Ovary (tissue), 10 donors: ENCODE data around the gene PSMD13. TPM values are rescaled to one million over a fixed set of nuclear protein-coding genes. Genes with fewer than 3 reads are reported as not detected.
"Not testable (repeated sequence)": the region's sequence is repeated elsewhere in the genome, so short reads cannot be mapped to it uniquely, and the experiment has no call there.

Experiments used
- DNase-seq, 5 donors: peaks; one replicate each; pipeline ENCODE4 v3.0.0-alpha.2; 2019 to 2020
- H3K27ac ChIP-seq, 2 donors: fragments of 200-600 bp; one replicate each; pipeline versions ENCODE4 v1.5.1 to v1.8.0; 2019 to 2022
- H3K27me3 ChIP-seq: fragments of 200-600 bp; one replicate; pipeline ENCODE4 v1.8.0; 2022
- H3K36me3 ChIP-seq: fragments of 200-600 bp; sonication (generic); one replicate; pipeline ENCODE4 v1.5.1; 2019
- H3K4me1 ChIP-seq: one replicate; pipeline ENCODE4 v1.8.1; 2013; ENCODE audit warnings: mild to moderate bottlenecking, moderate library complexity; ENCODE audit not compliant: insufficient read depth
- H3K4me3 ChIP-seq: fragments of 200-600 bp; sonication (generic); one replicate; pipeline ENCODE4 v1.5.1; 2017
- H3K9me3 ChIP-seq, 2 donors: fragments of 200-600 bp in 1 of 2; sonication (generic) in 1 of 2; one replicate each; pipeline versions ENCODE4 v1.5.1 to v1.8.1; 2013 to 2019; ENCODE audit warnings: mild to moderate bottlenecking in 1 of 2, moderate library complexity in 1 of 2
- EP300 ChIP-seq: sonication (generic); formaldehyde crosslinking; IDR thresholded peaks from one replicate; pipeline ENCODE4 v1.6.1; 2017; ENCODE audit warnings: antibody characterized with exemption
- POLR2A ChIP-seq: fragments of 450-650 bp; IDR thresholded peaks from one replicate; pipeline ENCODE4 v1.6.1; 2017; ENCODE audit warnings: antibody characterized with exemption, mild to moderate bottlenecking, moderate library complexity
- WGBS, 3 donors: extraction: QIAGEN DNeasy Blood & Tissue Kit in 1 of 3; methylation state at CpG; one replicate each; pipeline versions ENCODE4 v1.1.5 to v1.1.7; 2013 to 2017; 5-methylcytosine and 5-hydroxymethylcytosine counted together
- intact Hi-C, 4 donors: fragments of 100-400 bp; cut with DNase I; formaldehyde crosslinking; loops; one replicate each; pipeline versions ENCODE4 v1.11.0 to v1.15.1; 2022 to 2023
- long read RNA-seq, 3 donors: library from polyadenylated mRNA in 2 of 3; unstranded in 2 of 3; transcript quantifications; one replicate each; pipeline ENCODE4 v2.0.0 and lab custom pipeline, GENCODE V29; 2021 to 2026
- polyA plus RNA-seq, 2 donors: library from polyadenylated mRNA; stranded (reverse); fragments of 200-250 nt in 1 of 2; fragments of 350-450 nt in 1 of 2; fragmentation: Illumina TruSeq in 1 of 2; extraction: RNeasy Lipid Tissue Mini Kit (QIAGEN cat#74804) in 1 of 2; gene quantifications; one replicate each; pipeline ENCODE4 v1.2.3, GENCODE V29; 2013 to 2014
- total RNA-seq, 7 donors: library from RNA; depleted of rRNA in 2 of 7; stranded (reverse); fragments of >200 nt in 2 of 7; fragmentation: NEBNext Ultra II Directional in 3 of 7; extraction: Animal tissue kit (Norgen Biotek cat#: 25700) in 3 of 7; gene quantifications; one replicate each; pipeline versions ENCODE4 v1.1.0 to v1.2.4, GENCODE V29; 2016 to 2023
- TF ChIP-seq, protein P1 (sequence below), 3 donors: fragments of 450-650 bp in 2 of 3; fragments of 200-600 bp in 1 of 3; IDR thresholded peaks; one replicate each; pipeline versions ENCODE4 v1.5.1 to v1.8.0; 2016 to 2022; ENCODE audit warnings: antibody characterized with exemption in 3 of 3, mild to moderate bottlenecking in 1 of 3
- donor health status: DM: no; HTN: no; CAD: no; lungs with moderate emphysema.
- donor health status: DM: no; HTN: no; CAD: no.
- donor health status: Bipolar disorder and iron deficiency.
- donor health status: DM: yes; HTN: yes; CAD: no.
- donor health status: DM: no; HTN: no; CAD: no.
- donor health status: DM: yes; HTN: yes; CAD: no.

Gene PSMD13
- total RNA-seq (10 to 100 TPM; 66.2 to 80.1 (median 75.8) TPM), polyA plus RNA-seq (10 to 100 TPM; 74.9 to 88.9 TPM)
- long read RNA-seq, donor 1, transcript PSMD13-204 (12 exons, 1,632 nt) = minor isoform, 13 of 542 reads
- long read RNA-seq, donor 1, transcript PSMD13-212 (13 exons, 1,991 nt) = major isoform, 469 of 542 reads
- long read RNA-seq, donor 1, transcript PSMD13-202 (12 exons, 1,489 nt) = minor isoform, 8 of 542 reads
- long read RNA-seq, donor 1, partial matches to known transcripts = 9 of 542 reads
- long read RNA-seq, donor 1, other reads (novel, unspliced or antisense) = 39 of 542 reads
- long read RNA-seq, donor 2, transcript PSMD13-207 (1 exons, 2,200 nt) = minor isoform, 6 of 72 reads
- long read RNA-seq, donor 2, transcript PSMD13-212 (13 exons, 1,991 nt) = major isoform, 53 of 72 reads
- long read RNA-seq, donor 2, partial matches to known transcripts = 9 of 72 reads
- long read RNA-seq, donor 2, other reads (novel, unspliced or antisense) = 0 of 72 reads
- long read RNA-seq, donor 3, transcript PSMD13-212 (13 exons, 1,991 nt) = major isoform, 64 of 92 reads
- long read RNA-seq, donor 3, transcript PSMD13-207 (1 exons, 2,200 nt) = minor isoform, 12 of 92 reads
- long read RNA-seq, donor 3, partial matches to known transcripts = 2 of 92 reads
- long read RNA-seq, donor 3, other reads (novel, unspliced or antisense) = 10 of 92 reads

- Histone ChIP-seq H3K27ac (peak within 1 kb of the TSS; percentile 57 to 90), H3K4me1 (peaks cover 8% of the 10 kb centered on the region), H3K27me3 (no peaks in the 10 kb centered on the region), H3K36me3 (no peaks in the 10 kb centered on the region), H3K4me3 (peak within 1 kb of the TSS; percentile 88), H3K9me3 (no peaks in the 10 kb centered on the region)
- TF ChIP-seq, protein P1, sequence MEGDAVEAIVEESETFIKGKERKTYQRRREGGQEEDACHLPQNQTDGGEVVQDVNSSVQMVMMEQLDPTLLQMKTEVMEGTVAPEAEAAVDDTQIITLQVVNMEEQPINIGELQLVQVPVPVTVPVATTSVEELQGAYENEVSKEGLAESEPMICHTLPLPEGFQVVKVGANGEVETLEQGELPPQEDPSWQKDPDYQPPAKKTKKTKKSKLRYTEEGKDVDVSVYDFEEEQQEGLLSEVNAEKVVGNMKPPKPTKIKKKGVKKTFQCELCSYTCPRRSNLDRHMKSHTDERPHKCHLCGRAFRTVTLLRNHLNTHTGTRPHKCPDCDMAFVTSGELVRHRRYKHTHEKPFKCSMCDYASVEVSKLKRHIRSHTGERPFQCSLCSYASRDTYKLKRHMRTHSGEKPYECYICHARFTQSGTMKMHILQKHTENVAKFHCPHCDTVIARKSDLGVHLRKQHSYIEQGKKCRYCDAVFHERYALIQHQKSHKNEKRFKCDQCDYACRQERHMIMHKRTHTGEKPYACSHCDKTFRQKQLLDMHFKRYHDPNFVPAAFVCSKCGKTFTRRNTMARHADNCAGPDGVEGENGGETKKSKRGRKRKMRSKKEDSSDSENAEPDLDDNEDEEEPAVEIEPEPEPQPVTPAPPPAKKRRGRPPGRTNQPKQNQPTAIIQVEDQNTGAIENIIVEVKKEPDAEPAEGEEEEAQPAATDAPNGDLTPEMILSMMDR (IDR thresholded peaks at IDR 0.05) = peak in 1 of 3 donors; percentile 35
- TF ChIP-seq EP300 = no peak
- peak; percentile 58 for TF ChIP-seq POLR2A
- peak; percentile 80 to 90 (median 83) for DNase-seq
- WGBS, 3 donors = 2 to 4% (median 2%) methylated on average over 35 to 62 of the region's 62 CpGs
- intact Hi-C loops = loop anchor here in 3 of 4 donors (2.0 to 10.0 kb wide), 3 partner anchors 30 to 210 kb away; partner anchors contain the start of genes BET1L (in 1 of the 3), IFITM2 (in 1 of the 3) and RIC8A (in 1 of the 3)
Measured at GRCh38 chr11:236774-237767, at the start of gene PSMD13. TSS of gene PSMD13 (plus strand) at chr11:236976. CDS start at chr11:237050, 74 bp downstream.

DNA sequence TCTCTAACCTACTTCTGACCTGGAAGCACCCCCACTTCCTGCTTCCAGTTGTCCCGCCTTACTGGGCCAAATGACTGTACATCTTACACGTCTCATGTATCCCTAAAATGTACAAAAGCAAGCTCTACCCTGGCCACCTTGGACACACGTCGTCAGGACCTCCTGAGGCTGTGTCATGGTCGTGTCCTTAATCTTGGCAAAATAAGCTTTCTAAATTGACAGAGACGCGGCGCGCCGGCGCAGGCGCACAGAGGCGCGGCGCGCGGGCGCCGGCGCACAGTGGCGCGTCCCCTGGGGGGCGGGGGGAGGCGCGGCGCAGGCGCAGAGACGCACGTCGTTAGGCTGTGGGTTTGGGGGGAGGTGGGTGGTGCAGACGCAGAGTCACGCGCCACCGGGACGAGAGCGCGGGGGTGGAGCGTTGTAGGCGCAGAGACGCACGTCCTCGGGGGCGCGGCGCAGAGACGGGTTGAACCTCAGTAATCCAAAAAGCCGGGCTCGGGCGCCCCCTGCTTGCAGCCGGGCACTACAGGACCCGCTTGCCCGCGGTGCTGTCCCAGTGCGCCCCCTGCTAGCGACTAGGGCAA lies 47.5 kb upstream of the PSMD13 start:
- H3K27me3 ChIP-seq, H3K4me1 ChIP-seq, H3K4me3 ChIP-seq, intact Hi-C loops, H3K9me3 ChIP-seq, H3K36me3 ChIP-seq, H3K27ac ChIP-seq: not testable (repeated sequence)
- DNase-seq = peak in 3 of 5 donors; percentile 13 to 50 (median 18)
- 82 to 83% (median 83%) methylated on average over 40 to 51 of the region's 55 CpGs for WGBS, 3 donors

- H3K4me3 ChIP-seq, H3K27me3 ChIP-seq, intact Hi-C loops, H3K4me1 ChIP-seq, H3K9me3 ChIP-seq, H3K27ac ChIP-seq, H3K36me3 ChIP-seq: not testable (repeated sequence)
- peak in 4 of 5 donors; percentile 18 to 50 (median 25) for DNase-seq
- WGBS, 3 donors = 57 to 64% (median 63%) methylated on average over 9 to 10 of the region's 25 CpGs
Measured at GRCh38 chr11:189843-190311, 46.9 kb upstream of the PSMD13 start.

DNA sequence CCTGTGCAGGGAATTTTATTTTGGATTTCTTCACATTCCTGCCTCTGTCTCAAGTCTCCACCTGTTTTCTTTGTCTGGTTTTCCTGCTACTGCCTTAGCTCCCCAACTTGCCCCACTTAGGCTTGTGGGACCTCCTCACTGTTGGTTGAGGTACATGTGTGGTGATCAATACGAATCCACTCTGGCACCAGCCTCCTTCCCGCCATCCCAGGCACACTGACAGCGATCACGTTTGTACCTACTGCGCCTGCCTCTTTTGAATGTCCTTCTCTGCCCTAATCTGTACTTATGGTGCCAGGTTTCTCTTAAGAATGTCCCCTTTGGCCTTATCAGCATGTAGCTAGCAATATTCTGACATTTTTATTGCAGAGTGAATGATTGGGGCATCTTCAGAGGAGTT lies 46.2 kb upstream of the PSMD13 start:
- H3K36me3 ChIP-seq, H3K27me3 ChIP-seq, intact Hi-C loops, H3K9me3 ChIP-seq, DNase-seq, H3K27ac ChIP-seq, H3K4me1 ChIP-seq, H3K4me3 ChIP-seq: not testable (repeated sequence)
- 72 to 79% (median 77%) methylated on average over 5 of the region's 5 CpGs for WGBS, 3 donors

DNA sequence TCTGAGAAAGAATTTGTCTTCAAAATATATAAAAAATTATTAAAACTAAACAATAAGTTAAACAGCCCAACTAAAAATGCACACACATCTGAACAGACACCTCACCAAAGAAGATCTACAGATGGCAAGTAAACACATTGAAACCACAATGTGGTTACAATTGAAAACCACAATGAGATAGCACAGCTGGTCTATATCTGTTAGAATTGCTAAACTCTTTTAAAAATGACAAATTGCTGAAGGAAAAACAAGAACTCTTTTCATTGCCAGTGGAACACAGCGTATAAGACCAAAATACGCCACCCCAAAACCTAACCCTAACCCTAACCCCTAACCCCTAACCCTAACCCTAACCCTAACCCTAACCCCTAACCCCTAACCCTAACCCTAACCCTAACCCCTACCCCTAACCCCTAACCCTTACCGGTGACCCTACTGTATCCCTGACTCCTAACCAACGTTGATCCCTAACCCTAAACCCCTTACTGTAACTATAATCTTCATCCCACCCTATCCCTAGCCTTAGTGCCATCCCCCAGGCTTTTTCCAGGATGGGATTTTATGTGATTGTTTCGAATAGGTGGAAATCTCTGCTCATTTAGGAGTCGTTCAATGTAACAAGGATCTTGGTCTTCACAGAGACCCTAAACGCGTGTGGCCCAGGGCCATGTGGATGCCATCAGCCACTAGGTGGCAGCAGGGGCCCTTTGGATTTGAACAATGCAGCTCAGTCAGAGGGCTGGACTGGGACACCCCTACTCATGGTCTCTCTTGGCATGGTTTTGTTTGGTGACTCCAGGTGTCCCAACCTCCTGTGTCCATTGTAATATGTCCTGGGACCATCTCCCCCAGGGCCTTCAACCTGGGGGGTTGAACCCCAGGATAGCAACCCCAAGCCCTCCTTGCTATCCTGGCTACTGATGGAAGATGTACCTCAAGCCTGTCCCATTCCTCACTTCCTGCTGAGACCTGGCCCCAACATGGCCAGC lies 45.0 kb upstream of the PSMD13 start:
- H3K36me3 ChIP-seq, H3K4me1 ChIP-seq, H3K9me3 ChIP-seq, H3K27me3 ChIP-seq, H3K4me3 ChIP-seq, H3K27ac ChIP-seq, intact Hi-C loops: not testable (repeated sequence)
- TF ChIP-seq, protein P1 (IDR thresholded peaks at IDR 0.05) = peak in 2 of 3 donors; percentile 10 to 32
- DNase-seq = peak in 4 of 5 donors; percentile 15 to 56 (median 31)
- 21 to 39% (median 30%) methylated on average over 5 to 7 of the region's 8 CpGs for WGBS, 3 donors

DNA sequence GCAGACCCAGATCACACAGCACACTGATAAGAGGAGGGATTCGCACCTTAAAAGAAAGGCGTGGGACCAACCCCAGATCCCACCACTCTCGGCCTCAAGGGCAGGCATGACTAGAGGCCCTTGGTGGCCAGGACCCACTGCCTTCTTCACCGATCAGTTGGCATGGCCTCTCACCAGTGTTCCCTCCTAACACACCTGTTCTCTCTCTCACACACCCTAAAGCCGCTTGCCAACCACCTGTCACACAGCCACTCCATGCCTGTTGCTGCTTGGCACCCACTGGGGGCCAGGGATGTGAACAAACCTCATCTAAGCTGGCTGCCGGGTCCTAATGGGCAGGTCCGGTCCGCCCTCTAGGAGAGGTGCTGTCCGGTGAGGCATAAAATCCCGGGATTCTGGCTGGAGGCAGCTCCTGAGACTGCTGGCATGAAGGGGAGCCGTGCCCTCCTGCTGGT lies 44.1 kb upstream of the PSMD13 start, which contains the start of gene SCGB1C1:
TSS of gene SCGB1C1 (plus strand) at position 405 of the 455 bp plus-strand sequence. CDS start at position 427, 22 bp downstream.
- H3K9me3 ChIP-seq, H3K4me3 ChIP-seq, intact Hi-C loops, DNase-seq, H3K27ac ChIP-seq, H3K27me3 ChIP-seq, H3K4me1 ChIP-seq, H3K36me3 ChIP-seq: not testable (repeated sequence)
- 81 to 95% methylated on average over 3 to 7 of the region's 11 CpGs; no CpG with 5 or more reads in 1 of the 3 donors for WGBS, 3 donors

- H3K9me3 ChIP-seq, H3K27ac ChIP-seq, H3K4me1 ChIP-seq, intact Hi-C loops, H3K36me3 ChIP-seq, H3K4me3 ChIP-seq, H3K27me3 ChIP-seq: not testable (repeated sequence)
- WGBS, 3 donors = 68 to 81% (median 74%) methylated on average over 5 of the region's 5 CpGs
- DNase-seq = peak in 4 of 5 donors; percentile 12 to 35 (median 20)
Measured at GRCh38 chr11:193481-193880, 43.3 kb upstream of the PSMD13 start.
